ENCODE data around the gene SRP54.
"Not testable (repeated sequence)": the region's sequence is repeated elsewhere in the genome, so short reads cannot be mapped to it uniquely, and the experiment has no call there.

SRP54 gene

GRCh38 chr14:34985740-34986139 is 2.9 kb downstream of the SRP54 start:
- no peak for DNase-seq

GRCh38 chr14:34987180-34987579 is 4.4 kb downstream of the SRP54 start:
- DNase-seq: no peak

- DNase-seq: no peak
Measured at GRCh38 chr14:34989762-34990161, 7.0 kb downstream of the SRP54 start.

- DNase-seq: no peak
Measured at GRCh38 chr14:34993426-34993825, 10.6 kb downstream of the SRP54 start.

GRCh38 chr14:34994668-34995067 is 11.9 kb downstream of the SRP54 start:
- DNase-seq: no peak

GRCh38 chr14:34997762-34998161 is 15.0 kb downstream of the SRP54 start:
- no peak for DNase-seq

GRCh38 chr14:34999500-34999899 is 16.7 kb downstream of the SRP54 start:
- no peak for DNase-seq

GRCh38 chr14:35001621-35002020 is 18.8 kb downstream of the SRP54 start:
- DNase-seq: no peak

GRCh38 chr14:35004839-35005238 is 22.0 kb downstream of the SRP54 start:
- DNase-seq: no peak

GRCh38 chr14:35016568-35016967 is 33.8 kb downstream of the SRP54 start:
- no peak for DNase-seq

GRCh38 chr14:35020713-35021112 is 37.9 kb downstream of the SRP54 start:
- no peak for DNase-seq

- no peak for DNase-seq
Measured at GRCh38 chr14:35028435-35028834, 45.6 kb downstream of the SRP54 start.

- DNase-seq: no peak
Measured at GRCh38 chr14:35032562-35032961, 49.8 kb downstream of the SRP54 start.

GRCh38 chr14:35034440-35034833 is 51.6 kb downstream of the SRP54 start:
- no peak for DNase-seq

GRCh38 chr14:35034944-35035554 is 52.3 kb downstream of the SRP54 start:
- DNase-seq: not testable (repeated sequence)

GRCh38 chr14:35038312-35038711 is 55.5 kb downstream of the SRP54 start:
- not testable (repeated sequence) for DNase-seq

- DNase-seq: no peak
Measured at GRCh38 chr14:35042632-35043031, 59.8 kb downstream of the SRP54 start.

GRCh38 chr14:35043046-35043445 is 60.3 kb downstream of the SRP54 start:
- no peak for DNase-seq

GRCh38 chr14:35044939-35045797 is 62.4 kb downstream of the SRP54 start:
- no peak for DNase-seq

GRCh38 chr14:35045798-35046047 is 62.9 kb downstream of the SRP54 start:
- DNase-seq: no peak

- DNase-seq: peak; percentile 98
Measured at GRCh38 chr14:35046048-35046750, 63.4 kb downstream of the SRP54 start, which contains the start of gene FAM177A1. Gene FAM177A1 (plus strand): TSS chr14:35046272. CDS start chr14:35046464, 192 bp downstream.

GRCh38 chr14:35046751-35047536 is 64.2 kb downstream of the SRP54 start:
- no peak for DNase-seq

GRCh38 chr14:35047976-35048513 is 65.3 kb downstream of the SRP54 start:
- DNase-seq: no peak

Data from NCI-H2107 (cell line).